HepG2 (cell line): ENCODE measurements around the gene STRBP.

ENCODE experiments used
- CAMTA2 ChIP-seq: sonication (generic); formaldehyde crosslinking; IDR thresholded peaks from 2 replicates; pipeline ENCODE4 v1.4.0; 2020; ENCODE audit warnings: mild to moderate bottlenecking, missing genetic modification reagents, borderline replicate concordance
- EZH2 ChIP-seq: conservative IDR thresholded peaks from 2 replicates; pipeline ENCODE4 v1.6.1; 2012; ENCODE audit warnings: mild to moderate bottlenecking, low read depth, low read length, moderate library complexity
- PAWR ChIP-seq: sonication (generic); formaldehyde crosslinking; IDR thresholded peaks from 2 replicates; pipeline ENCODE4 v1.4.0; 2020; ENCODE audit warnings: missing genetic modification reagents, mild to moderate bottlenecking, borderline replicate concordance
- POLR2A ChIP-seq, 2 experiments: IDR thresholded peaks; 2 replicates each; pipeline ENCODE4 v1.6.1; 2011; ENCODE audit warnings: low read depth in 2 of 2, low read length in 2 of 2, mild to moderate bottlenecking in 1 of 2, moderate library complexity in 1 of 2; ENCODE audit not compliant: insufficient read depth in 1 of 2
- SIN3A ChIP-seq: IDR thresholded peaks from 2 replicates; pipeline ENCODE4 v1.6.1; 2011; ENCODE audit warnings: low read depth, mild to moderate bottlenecking, control low read depth, low read length, borderline replicate concordance
- SRSF4 ChIP-seq: fragments of 200-400 bp; formaldehyde crosslinking; IDR thresholded peaks from one replicate; pipeline ENCODE4 v1.6.1; 2018; ENCODE audit warnings: mild to moderate bottlenecking, low read depth, low read length, moderate library complexity; ENCODE audit not compliant: poor library complexity, severe bottlenecking
- U2AF1 ChIP-seq: fragments of 200-400 bp; formaldehyde crosslinking; optimal IDR thresholded peaks from 2 replicates; pipeline ENCODE3; 2017; ENCODE audit warnings: mild to moderate bottlenecking, low read depth, low read length
- ZKSCAN1 ChIP-seq: fragments of 150-350 bp; IDR thresholded peaks from 2 replicates; pipeline ENCODE4 v1.6.1; 2014; ENCODE audit warnings: low read length
- ZNF24 ChIP-seq: fragments of 450-650 bp; IDR thresholded peaks from 2 replicates; pipeline ENCODE4 v1.6.1; 2017; ENCODE audit warnings: antibody characterized with exemption, mild to moderate bottlenecking
- TF ChIP-seq, protein P1 (sequence below), 2 experiments: sonication (generic) in 1 of 2; formaldehyde crosslinking in 1 of 2; IDR thresholded peaks; 2 replicates each; pipeline versions ENCODE4 v1.5.1 to v1.6.1; 2011 to 2020; ENCODE audit warnings: borderline replicate concordance in 1 of 2, low read depth in 1 of 2, low read length in 1 of 2, mild to moderate bottlenecking in 1 of 2, missing genetic modification reagents in 1 of 2, moderate library complexity in 1 of 2
- TF ChIP-seq, protein P2 (sequence below): sonication (generic); formaldehyde crosslinking; IDR thresholded peaks from 2 replicates; pipeline ENCODE4 v1.4.0; 2020; ENCODE audit warnings: missing genetic modification reagents
- TF ChIP-seq, protein P3 (sequence below): sonication (generic); formaldehyde crosslinking; IDR thresholded peaks from 2 replicates; pipeline ENCODE4 v1.5.0; 2020; ENCODE audit warnings: mild to moderate bottlenecking, missing genetic modification reagents, borderline replicate concordance
- TF ChIP-seq, protein P4 (sequence below): sonication (generic); formaldehyde crosslinking; IDR thresholded peaks from 2 replicates; pipeline ENCODE4 v1.5.0; 2020; ENCODE audit warnings: missing genetic modification reagents
- TF ChIP-seq, protein P5 (sequence below): IDR thresholded peaks from 2 replicates; pipeline ENCODE4 v1.6.1; 2016

DNA sequence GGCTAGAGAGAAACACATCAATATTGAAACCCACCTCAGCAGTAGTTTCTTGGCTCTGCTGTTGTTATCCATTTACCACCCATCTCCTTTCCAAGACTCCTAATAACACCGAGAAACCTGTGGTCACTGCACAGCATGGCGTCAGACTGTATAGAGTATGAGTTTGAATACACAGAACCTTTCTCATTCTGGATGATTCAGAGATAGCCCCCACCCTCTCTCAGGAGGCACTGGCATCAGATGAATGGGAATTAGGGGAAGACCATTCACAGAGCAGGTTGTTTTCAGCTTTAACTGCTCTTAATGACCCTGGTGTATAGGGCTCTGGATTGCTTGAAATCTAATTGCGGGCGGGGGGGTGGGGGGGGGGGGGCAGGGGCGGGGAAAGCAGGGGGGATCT lies 148.3 kb downstream of the STRBP start:
- TF ChIP-seq SRSF4 = no peak
- TF ChIP-seq PAWR (CRISPR knock-in tag) = no peak
- TF ChIP-seq ZNF24 = no peak
- TF ChIP-seq SIN3A = no peak
- TF ChIP-seq, protein P1, sequence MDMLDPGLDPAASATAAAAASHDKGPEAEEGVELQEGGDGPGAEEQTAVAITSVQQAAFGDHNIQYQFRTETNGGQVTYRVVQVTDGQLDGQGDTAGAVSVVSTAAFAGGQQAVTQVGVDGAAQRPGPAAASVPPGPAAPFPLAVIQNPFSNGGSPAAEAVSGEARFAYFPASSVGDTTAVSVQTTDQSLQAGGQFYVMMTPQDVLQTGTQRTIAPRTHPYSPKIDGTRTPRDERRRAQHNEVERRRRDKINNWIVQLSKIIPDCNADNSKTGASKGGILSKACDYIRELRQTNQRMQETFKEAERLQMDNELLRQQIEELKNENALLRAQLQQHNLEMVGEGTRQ (IDR thresholded peaks at IDR 0.05; ENCODE audit: low read depth, low read length) = no peak
- TF ChIP-seq, protein P1 (CRISPR knock-in tag; IDR thresholded peaks at IDR 0.05; ENCODE audit: borderline replicate concordance) = no peak
- TF ChIP-seq, protein P2, sequence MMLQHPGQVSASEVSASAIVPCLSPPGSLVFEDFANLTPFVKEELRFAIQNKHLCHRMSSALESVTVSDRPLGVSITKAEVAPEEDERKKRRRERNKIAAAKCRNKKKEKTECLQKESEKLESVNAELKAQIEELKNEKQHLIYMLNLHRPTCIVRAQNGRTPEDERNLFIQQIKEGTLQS (CRISPR knock-in tag) = no peak
- TF ChIP-seq, protein P3, sequence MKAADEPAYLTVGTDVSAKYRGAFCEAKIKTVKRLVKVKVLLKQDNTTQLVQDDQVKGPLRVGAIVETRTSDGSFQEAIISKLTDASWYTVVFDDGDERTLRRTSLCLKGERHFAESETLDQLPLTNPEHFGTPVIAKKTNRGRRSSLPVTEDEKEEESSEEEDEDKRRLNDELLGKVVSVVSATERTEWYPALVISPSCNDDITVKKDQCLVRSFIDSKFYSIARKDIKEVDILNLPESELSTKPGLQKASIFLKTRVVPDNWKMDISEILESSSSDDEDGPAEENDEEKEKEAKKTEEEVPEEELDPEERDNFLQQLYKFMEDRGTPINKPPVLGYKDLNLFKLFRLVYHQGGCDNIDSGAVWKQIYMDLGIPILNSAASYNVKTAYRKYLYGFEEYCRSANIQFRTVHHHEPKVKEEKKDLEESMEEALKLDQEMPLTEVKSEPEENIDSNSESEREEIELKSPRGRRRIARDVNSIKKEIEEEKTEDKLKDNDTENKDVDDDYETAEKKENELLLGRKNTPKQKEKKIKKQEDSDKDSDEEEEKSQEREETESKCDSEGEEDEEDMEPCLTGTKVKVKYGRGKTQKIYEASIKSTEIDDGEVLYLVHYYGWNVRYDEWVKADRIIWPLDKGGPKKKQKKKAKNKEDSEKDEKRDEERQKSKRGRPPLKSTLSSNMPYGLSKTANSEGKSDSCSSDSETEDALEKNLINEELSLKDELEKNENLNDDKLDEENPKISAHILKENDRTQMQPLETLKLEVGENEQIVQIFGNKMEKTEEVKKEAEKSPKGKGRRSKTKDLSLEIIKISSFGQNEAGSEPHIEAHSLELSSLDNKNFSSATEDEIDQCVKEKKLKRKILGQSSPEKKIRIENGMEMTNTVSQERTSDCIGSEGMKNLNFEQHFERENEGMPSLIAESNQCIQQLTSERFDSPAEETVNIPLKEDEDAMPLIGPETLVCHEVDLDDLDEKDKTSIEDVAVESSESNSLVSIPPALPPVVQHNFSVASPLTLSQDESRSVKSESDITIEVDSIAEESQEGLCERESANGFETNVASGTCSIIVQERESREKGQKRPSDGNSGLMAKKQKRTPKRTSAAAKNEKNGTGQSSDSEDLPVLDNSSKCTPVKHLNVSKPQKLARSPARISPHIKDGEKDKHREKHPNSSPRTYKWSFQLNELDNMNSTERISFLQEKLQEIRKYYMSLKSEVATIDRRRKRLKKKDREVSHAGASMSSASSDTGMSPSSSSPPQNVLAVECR = no peak
- no peak for TF ChIP-seq POLR2A (IDR thresholded peaks at IDR 0.05; ENCODE audit: insufficient read depth in 1 of 2, low read depth in 2 of 2, low read length in 2 of 2)
- no peak for TF ChIP-seq ZKSCAN1
- no peak for TF ChIP-seq CAMTA2 (CRISPR knock-in tag)
- TF ChIP-seq, protein P4, sequence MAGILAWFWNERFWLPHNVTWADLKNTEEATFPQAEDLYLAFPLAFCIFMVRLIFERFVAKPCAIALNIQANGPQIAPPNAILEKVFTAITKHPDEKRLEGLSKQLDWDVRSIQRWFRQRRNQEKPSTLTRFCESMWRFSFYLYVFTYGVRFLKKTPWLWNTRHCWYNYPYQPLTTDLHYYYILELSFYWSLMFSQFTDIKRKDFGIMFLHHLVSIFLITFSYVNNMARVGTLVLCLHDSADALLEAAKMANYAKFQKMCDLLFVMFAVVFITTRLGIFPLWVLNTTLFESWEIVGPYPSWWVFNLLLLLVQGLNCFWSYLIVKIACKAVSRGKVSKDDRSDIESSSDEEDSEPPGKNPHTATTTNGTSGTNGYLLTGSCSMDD = no peak
- TF ChIP-seq U2AF1 = no peak
- TF ChIP-seq, protein P5, sequence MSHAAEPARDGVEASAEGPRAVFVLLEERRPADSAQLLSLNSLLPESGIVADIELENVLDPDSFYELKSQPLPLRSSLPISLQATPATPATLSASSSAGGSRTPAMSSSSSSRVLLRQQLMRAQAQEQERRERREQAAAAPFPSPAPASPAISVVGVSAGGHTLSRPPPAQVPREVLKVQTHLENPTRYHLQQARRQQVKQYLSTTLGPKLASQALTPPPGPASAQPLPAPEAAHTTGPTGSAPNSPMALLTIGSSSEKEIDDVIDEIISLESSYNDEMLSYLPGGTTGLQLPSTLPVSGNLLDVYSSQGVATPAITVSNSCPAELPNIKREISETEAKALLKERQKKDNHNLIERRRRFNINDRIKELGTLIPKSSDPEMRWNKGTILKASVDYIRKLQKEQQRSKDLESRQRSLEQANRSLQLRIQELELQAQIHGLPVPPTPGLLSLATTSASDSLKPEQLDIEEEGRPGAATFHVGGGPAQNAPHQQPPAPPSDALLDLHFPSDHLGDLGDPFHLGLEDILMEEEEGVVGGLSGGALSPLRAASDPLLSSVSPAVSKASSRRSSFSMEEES (CRISPR knock-in tag) = no peak
- TF ChIP-seq EZH2 = no peak
